HG03103 (cell line): Measurements from ENCODE around the gene GM2A.
"Not testable (repeated sequence)": the region's sequence is repeated elsewhere in the genome, so short reads cannot be mapped to it uniquely, and the experiment has no call there.

Experiments used
- ATAC-seq: cut with Tn5 transposase; IDR thresholded peaks from one replicate; pipeline ENCODE4 v1.9.1; 2021; ENCODE audit warnings: low read depth; ENCODE audit not compliant: unreplicated experiment

GM2A gene

DNA sequence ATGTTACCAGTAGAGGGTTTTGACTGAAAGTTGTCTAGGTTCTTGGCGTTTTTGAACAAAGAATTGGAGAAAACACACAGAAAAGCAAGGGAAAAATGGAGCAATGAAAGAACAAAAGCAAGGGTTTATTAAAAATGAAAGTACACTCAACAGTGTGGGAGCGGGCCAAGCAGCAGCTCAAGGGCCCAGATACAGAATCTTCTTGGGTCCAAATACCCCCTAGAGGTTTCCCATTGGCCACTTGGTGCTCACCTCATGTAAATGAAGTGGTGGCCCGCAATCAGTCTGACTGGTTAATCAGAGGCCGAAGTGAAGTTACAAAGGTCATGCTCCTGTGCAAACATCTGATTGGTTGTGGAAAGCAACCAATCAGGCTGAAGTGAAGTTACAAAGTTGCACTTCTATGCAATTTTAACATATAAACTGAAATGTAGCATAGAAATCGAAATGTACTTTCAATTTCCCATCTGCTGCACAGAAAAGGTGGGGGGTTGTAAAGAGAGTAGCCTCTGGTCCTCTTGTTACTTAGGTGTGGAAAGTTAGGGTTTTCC lies 1.9 kb upstream of the GM2A start:
- no peak for ATAC-seq

GRCh38 chr5:151251621-151252020 lies 1.4 kb upstream of the GM2A start:
- ATAC-seq, result no peak

DNA sequence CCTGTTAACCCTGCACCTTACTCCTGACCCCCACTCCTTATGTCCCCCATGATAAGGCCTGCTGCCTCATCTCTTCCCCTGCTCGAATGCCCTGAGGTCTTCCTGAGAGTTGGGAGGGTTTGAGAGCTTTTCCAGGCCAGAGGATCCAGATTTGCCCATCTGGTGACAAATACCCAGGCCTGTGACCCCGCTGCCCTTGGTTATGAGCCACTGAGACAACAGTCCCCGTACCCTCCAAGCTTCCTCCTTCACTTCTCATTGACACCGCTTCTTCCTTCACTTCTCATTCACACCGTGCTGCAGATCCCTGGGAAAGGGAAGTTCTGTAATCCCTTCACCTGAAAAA lies 593 bp downstream of the GM2A start:
- no peak for ATAC-seq

GRCh38 chr5:151254556-151254955 lies 1.6 kb downstream of the GM2A start:
- ATAC-seq, result no peak

- not testable (repeated sequence) for ATAC-seq
Observed at GRCh38 chr5:151254990-151255389, 2.0 kb downstream of the GM2A start.

GRCh38 chr5:151255621-151256286 lies 2.8 kb downstream of the GM2A start:
- ATAC-seq, result peak; percentile 42

DNA sequence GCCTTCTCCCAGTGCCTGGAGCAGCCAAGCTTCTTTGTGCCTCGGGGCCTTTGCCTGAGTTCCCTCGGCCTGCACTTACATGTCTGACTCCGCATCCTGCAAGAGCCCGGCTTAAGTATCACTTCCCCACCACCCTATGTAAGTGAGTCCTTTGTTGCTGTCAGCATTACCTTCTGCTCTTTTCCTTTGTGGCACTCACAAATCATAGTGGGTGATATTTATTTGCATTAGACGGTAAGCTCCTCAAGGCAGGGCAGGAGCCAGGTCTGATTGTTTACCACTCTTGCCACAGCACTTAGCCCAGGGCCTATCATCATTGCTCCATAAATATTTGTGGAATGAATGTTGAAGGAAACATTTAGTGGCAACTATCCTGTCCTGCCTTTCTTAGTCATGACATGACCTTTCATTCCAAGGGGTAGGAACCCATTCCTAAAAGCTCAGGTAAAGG lies 4.8 kb downstream of the GM2A start:
- ATAC-seq, result peak; percentile 25

- ATAC-seq, result no peak
Observed at GRCh38 chr5:151258201-151258611, 5.2 kb downstream of the GM2A start.

GRCh38 chr5:151258816-151259215 lies 5.8 kb downstream of the GM2A start:
- no peak for ATAC-seq

- ATAC-seq, result no peak
Observed at GRCh38 chr5:151259931-151260330, 6.9 kb downstream of the GM2A start.

GRCh38 chr5:151262532-151262931 lies 9.5 kb downstream of the GM2A start:
- no peak for ATAC-seq

DNA sequence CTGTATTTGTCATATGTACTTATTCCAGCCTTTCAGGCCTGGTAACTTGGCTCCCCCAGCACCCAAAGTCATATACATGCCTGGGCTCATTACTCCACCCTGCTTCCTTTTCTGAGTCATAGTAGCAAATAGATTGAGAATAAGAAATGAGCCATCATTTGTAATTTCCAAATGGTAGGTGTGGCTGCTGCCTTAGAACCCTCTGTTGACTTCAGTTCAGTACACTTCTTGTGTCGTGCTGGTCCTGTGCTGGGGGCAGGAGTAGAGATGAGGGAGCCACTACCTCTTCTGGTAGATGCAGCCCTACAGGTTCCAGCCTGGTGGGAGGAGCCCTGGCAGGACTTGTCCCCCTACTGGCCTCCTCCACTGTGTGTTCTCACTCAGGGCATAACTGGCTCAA lies 11.1 kb downstream of the GM2A start:
- no peak for ATAC-seq

DNA sequence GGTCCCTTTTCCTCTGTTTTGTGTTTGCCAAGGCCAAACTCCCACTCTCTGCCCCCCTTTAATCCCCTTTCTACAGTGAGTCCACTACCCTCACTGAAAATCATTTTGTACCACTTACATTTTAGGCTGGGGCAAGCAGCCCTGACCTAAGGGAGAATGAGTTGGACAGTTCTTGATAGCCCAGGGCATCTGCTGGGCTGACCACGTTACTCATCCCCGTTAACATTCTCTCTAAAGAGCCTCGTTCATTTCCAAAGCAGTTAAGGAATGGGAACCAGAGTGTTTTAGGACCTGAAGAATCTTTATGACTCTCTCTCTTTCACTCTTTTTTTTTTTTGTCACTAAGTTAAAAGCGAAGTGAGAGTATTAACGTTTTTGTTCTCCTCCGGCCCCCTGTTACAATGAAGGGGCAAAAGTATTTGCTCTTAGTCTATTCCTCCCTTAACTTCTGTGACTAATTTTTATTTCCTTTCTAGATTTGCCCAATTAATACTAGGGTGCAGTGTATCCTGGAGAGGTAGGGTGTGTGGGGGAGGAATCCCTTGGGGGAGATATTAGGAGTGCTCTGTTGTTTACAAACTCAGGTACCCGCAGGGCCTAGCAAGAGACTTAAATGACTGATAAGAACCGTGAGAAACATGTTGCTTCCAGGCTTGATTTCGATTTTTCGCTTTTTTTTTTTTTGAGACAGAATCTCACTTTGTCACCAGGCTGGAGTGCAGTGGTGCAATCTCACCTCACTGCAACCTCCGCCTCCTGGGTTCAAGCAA lies 14.7 kb downstream of the GM2A start:
- no peak for ATAC-seq

- ATAC-seq, result peak; percentile 74
Observed at GRCh38 chr5:151270599-151270998, 17.6 kb downstream of the GM2A start.

GRCh38 chr5:151271336-151271735 lies 18.4 kb downstream of the GM2A start:
- ATAC-seq, result no peak

DNA sequence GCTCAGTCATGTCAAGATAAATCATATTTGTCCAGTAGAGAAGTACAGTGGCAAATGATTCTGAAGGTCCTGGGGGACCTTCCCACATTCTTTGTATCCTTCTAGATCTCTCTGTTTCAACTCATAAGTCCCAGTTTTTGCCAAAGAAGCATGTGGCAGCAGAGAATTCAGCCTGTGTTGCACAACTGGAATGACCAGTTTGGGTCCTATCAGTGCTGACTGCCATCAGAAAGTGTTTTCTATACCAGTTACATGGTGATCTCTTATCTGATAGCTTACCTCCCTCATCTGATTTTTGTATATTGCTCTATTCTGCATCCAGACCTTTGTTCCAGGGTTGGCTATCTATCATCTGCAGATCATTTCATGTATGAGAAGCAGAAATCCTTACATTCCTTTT lies 21.7 kb downstream of the GM2A start:
- ATAC-seq, result no peak

GRCh38 chr5:151275803-151276202 lies 22.8 kb downstream of the GM2A start:
- ATAC-seq, result no peak

DNA sequence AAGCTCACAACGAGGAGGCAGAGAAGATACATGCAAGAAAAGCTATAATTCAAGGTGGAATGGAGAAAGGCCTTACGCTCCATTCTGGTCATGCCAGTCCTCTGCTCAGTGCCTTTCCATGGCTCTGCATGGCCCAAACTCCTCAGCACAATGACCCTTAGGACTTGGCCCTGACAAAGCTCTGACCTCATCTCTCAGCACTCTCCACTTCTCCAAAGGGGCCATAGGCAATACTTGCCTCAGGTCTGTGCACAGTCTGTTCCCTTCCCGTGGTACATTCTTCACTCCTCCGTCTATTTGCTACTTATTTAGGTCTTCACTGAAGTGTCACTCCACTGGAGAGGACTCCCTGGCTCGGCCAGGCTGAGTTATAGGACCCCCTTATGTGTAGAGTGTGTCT lies 25.9 kb downstream of the GM2A start:
- no peak for ATAC-seq

DNA sequence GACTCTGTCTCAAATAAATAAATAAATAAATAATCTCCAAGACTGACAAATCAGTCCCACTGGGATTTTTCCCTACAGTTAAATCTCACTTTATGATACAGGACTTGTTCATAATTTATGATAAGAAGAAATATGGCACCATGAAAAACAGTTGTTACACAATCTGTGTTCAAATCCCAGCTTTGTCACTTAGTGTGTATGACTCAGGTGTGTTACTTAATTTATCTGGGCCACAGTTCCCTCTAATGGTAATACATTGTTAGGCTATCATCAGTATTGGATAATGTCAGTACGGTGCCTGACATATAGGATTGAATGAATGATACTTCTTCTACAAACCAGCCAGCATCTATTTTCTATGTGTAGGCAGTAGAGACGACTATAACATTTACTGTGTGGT lies 27.5 kb downstream of the GM2A start:
- no peak for ATAC-seq

- no peak for ATAC-seq
Observed at GRCh38 chr5:151281001-151281639, 28.1 kb downstream of the GM2A start.

- no peak for ATAC-seq
Observed at GRCh38 chr5:151283120-151283825, 30.3 kb downstream of the GM2A start.
